GM12878 (cell line): ENCODE results near the gene TRDMT1. TPM values are rescaled to one million over a fixed set of nuclear protein-coding genes. Genes with fewer than 3 reads are reported as not detected.

ENCODE experiments used
- CHD1 ChIP-seq: IDR thresholded peaks from 2 replicates; pipeline ENCODE4 v1.6.1; 2012; ENCODE audit warnings: low read depth, low read length, improper control_type of control experiment
- EP300 ChIP-seq, 2 experiments: fragments of 150-350 bp in 1 of 2; IDR thresholded peaks; 2 replicates each; pipeline ENCODE4 v1.6.1; 2011 to 2012; ENCODE audit warnings: low read depth in 2 of 2, low read length in 2 of 2, borderline replicate concordance in 1 of 2, improper control_type of control experiment in 1 of 2, inconsistent platforms in 1 of 2; ENCODE audit not compliant: control insufficient read depth in 1 of 2
- FOXM1 ChIP-seq: IDR thresholded peaks from 2 replicates; pipeline ENCODE4 v1.6.1; 2012; ENCODE audit warnings: low read depth, mild to moderate bottlenecking, inconsistent platforms, low read length, moderate library complexity
- IKZF1 ChIP-seq: fragments of 450-650 bp; conservative IDR thresholded peaks from 2 replicates; pipeline ENCODE4 v1.6.1; 2017; ENCODE audit warnings: antibody characterized with exemption, mild to moderate bottlenecking
- POU2F2 ChIP-seq: IDR thresholded peaks from 3 replicates; pipeline ENCODE4 v1.6.1; 2011; ENCODE audit warnings: low read depth, mild to moderate bottlenecking, low read length, borderline replicate concordance
- RUNX3 ChIP-seq: IDR thresholded peaks from 2 replicates; pipeline ENCODE4 v1.6.1; 2012; ENCODE audit warnings: low read length, inconsistent platforms
- SRF ChIP-seq, 2 experiments: IDR thresholded peaks; 2 replicates each; pipeline ENCODE4 v1.6.1; 2011; ENCODE audit warnings: low read depth in 2 of 2, low read length in 2 of 2, mild to moderate bottlenecking in 1 of 2, moderate library complexity in 1 of 2
- ZNF217 ChIP-seq: fragments of 450-650 bp; IDR thresholded peaks from 2 replicates; pipeline ENCODE4 v1.6.1; 2017; ENCODE audit warnings: antibody characterized with exemption, mild to moderate bottlenecking
- ZNF24 ChIP-seq: fragments of 450-650 bp; IDR thresholded peaks from 2 replicates; pipeline ENCODE4 v1.6.1; 2017; ENCODE audit warnings: antibody characterized with exemption, mild to moderate bottlenecking
- ZSCAN29 ChIP-seq: fragments of 450-650 bp; IDR thresholded peaks from 2 replicates; pipeline ENCODE4 v1.6.1; 2017; ENCODE audit warnings: mild to moderate bottlenecking, moderate library complexity
- polyA plus RNA-seq, 11 experiments: library from polyadenylated mRNA; depleted of rRNA in 4 of 11; unstranded in 6 of 11; stranded (reverse) in 5 of 11; fragments of >200 nt; fragmentation: Nextera tagmentation in 4 of 11; fragmentation: Illumina TruSeq in 1 of 11; extraction: Ambion mirVana in 4 of 11; extraction: Trizol in 1 of 11; gene quantifications; 1 replicate in 1 of 11; 2 replicates in 10 of 11; pipeline versions ENCODE4 v1.2.1 to v1.2.3, GENCODE V29; 2011 to 2016; ENCODE audit warnings: inconsistent platforms in 2 of 11, missing spikeins in 2 of 11, low read depth in 1 of 11
- total RNA-seq, 4 experiments: library from RNA; depleted of rRNA in 3 of 4; stranded (reverse); fragments of >200 nt in 3 of 4; fragmentation: Illumina TruSeq in 1 of 4; extraction: Trizol in 1 of 4; gene quantifications; 2 replicates each; pipeline versions ENCODE4 v1.2.1 to v1.2.3, GENCODE V29; 2013 to 2021
- TF ChIP-seq, protein P1 (sequence below): fragments of 450-650 bp; IDR thresholded peaks from 2 replicates; pipeline ENCODE4 v1.6.1; 2018; ENCODE audit warnings: borderline replicate concordance, mild to moderate bottlenecking; ENCODE audit not compliant: partially characterized antibody
- TF ChIP-seq, protein P2 (sequence below): IDR thresholded peaks from 2 replicates; pipeline ENCODE4 v1.6.1; 2011; ENCODE audit warnings: low read depth, mild to moderate bottlenecking, low read length, moderate library complexity, borderline replicate concordance; ENCODE audit errors: extremely low read depth
- TF ChIP-seq, protein P3 (sequence below): IDR thresholded peaks from 2 replicates; pipeline ENCODE4 v1.6.1; 2011; ENCODE audit warnings: borderline replicate concordance, low read depth, mild to moderate bottlenecking, moderate library complexity, mixed read lengths, low read length; ENCODE audit not compliant: insufficient read depth; ENCODE audit errors: extremely low read length
- TF ChIP-seq, protein P4 (sequence below): fragments of 450-650 bp; formaldehyde crosslinking; IDR thresholded peaks from 2 replicates; pipeline ENCODE4 v1.5.0; 2022; ENCODE audit warnings: mild to moderate bottlenecking, missing genetic modification characterization
- TF ChIP-seq, protein P5 (sequence below): IDR thresholded peaks from 2 replicates; pipeline ENCODE4 v1.6.1; 2012; ENCODE audit warnings: improper control_type of control experiment, low read depth, low read length; ENCODE audit not compliant: insufficient replicate concordance

The TRDMT1 gene
- total and polyA plus RNA-seq, 10 of the 15 experiments (the other 5 are each of a cell fraction or from before 2014, with no cell fraction given) = 2.3 to 9.7 (median 4.6) TPM

DNA sequence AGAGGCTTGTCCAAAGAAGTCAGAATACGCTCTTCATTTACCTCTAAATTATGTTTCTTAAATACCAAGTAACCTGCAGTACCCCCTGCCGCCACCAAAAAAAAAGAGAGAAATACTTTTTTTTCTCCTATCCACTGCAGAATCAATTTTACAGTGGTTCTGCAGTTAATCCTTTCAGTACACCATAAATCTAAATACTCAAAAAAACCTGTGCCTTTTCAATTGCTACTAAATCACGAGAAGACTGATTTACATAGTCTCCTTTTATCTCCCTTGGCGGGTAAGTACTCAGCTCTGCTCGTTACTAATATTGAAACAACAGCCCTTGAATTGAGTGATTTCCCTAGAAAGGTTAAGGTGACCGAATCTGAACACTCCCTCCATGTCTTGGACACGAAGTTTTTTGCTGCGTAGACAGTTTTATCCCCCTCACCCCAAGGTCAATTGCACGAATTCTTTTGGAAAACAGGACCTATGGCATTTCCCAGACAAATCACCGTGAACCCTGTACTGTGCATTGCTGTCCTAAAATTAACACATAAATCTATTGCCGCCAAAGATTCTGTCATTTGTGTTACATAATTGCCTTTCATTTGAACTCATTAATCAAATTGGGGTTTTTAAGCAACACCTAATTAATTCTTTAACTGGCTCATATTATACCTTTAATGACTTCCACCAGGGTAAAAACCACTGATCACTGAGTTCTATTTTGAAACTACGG, 26.1 kb upstream of the TRDMT1 start (continued):
- TF ChIP-seq RUNX3 = no peak; the same call in 1 of the 2 replicates
- TF ChIP-seq, protein P1, sequence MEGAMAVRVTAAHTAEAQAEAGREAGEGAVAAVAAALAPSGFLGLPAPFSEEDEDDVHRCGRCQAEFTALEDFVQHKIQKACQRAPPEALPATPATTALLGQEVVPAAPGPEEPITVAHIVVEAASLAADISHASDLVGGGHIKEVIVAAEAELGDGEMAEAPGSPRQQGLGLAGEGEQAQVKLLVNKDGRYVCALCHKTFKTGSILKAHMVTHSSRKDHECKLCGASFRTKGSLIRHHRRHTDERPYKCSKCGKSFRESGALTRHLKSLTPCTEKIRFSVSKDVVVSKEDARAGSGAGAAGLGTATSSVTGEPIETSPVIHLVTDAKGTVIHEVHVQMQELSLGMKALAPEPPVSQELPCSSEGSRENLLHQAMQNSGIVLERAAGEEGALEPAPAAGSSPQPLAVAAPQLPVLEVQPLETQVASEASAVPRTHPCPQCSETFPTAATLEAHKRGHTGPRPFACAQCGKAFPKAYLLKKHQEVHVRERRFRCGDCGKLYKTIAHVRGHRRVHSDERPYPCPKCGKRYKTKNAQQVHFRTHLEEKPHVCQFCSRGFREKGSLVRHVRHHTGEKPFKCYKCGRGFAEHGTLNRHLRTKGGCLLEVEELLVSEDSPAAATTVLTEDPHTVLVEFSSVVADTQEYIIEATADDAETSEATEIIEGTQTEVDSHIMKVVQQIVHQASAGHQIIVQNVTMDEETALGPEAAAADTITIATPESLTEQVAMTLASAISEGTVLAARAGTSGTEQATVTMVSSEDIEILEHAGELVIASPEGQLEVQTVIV = no peak
- TF ChIP-seq ZSCAN29 = peak; percentile 99
- TF ChIP-seq FOXM1 = peak; percentile 32; the same call in 1 of the 2 replicates
- TF ChIP-seq, protein P2, sequence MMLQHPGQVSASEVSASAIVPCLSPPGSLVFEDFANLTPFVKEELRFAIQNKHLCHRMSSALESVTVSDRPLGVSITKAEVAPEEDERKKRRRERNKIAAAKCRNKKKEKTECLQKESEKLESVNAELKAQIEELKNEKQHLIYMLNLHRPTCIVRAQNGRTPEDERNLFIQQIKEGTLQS = no peak
- TF ChIP-seq, protein P3, sequence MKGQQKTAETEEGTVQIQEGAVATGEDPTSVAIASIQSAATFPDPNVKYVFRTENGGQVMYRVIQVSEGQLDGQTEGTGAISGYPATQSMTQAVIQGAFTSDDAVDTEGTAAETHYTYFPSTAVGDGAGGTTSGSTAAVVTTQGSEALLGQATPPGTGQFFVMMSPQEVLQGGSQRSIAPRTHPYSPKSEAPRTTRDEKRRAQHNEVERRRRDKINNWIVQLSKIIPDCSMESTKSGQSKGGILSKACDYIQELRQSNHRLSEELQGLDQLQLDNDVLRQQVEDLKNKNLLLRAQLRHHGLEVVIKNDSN = no peak
- TF ChIP-seq EP300 (IDR thresholded peaks at IDR 0.05; ENCODE audit: borderline replicate concordance in 1 of 2, control insufficient read depth in 1 of 2, low read depth in 2 of 2, low read length in 2 of 2) = peak in 1 of 2 experiments; percentile 10; a peak in 1 of 4 replicates
- no peak; the same call in 1 of the 2 replicates for TF ChIP-seq CHD1
- no peak for TF ChIP-seq SRF (IDR thresholded peaks at IDR 0.05; ENCODE audit: low read depth in 2 of 2, low read length in 2 of 2)
- no peak; the same call in none of the 2 replicates for TF ChIP-seq IKZF1
- TF ChIP-seq ZNF217 = peak; percentile 74
- TF ChIP-seq, protein P4, sequence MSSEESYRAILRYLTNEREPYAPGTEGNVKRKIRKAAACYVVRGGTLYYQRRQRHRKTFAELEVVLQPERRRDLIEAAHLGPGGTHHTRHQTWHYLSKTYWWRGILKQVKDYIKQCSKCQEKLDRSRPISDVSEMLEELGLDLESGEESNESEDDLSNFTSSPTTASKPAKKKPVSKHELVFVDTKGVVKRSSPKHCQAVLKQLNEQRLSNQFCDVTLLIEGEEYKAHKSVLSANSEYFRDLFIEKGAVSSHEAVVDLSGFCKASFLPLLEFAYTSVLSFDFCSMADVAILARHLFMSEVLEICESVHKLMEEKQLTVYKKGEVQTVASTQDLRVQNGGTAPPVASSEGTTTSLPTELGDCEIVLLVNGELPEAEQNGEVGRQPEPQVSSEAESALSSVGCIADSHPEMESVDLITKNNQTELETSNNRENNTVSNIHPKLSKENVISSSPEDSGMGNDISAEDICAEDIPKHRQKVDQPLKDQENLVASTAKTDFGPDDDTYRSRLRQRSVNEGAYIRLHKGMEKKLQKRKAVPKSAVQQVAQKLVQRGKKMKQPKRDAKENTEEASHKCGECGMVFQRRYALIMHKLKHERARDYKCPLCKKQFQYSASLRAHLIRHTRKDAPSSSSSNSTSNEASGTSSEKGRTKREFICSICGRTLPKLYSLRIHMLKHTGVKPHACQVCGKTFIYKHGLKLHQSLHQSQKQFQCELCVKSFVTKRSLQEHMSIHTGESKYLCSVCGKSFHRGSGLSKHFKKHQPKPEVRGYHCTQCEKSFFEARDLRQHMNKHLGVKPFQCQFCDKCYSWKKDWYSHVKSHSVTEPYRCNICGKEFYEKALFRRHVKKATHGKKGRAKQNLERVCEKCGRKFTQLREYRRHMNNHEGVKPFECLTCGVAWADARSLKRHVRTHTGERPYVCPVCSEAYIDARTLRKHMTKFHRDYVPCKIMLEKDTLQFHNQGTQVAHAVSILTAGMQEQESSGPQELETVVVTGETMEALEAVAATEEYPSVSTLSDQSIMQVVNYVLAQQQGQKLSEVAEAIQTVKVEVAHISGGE (CRISPR knock-in tag) = no peak
- TF ChIP-seq, protein P5, sequence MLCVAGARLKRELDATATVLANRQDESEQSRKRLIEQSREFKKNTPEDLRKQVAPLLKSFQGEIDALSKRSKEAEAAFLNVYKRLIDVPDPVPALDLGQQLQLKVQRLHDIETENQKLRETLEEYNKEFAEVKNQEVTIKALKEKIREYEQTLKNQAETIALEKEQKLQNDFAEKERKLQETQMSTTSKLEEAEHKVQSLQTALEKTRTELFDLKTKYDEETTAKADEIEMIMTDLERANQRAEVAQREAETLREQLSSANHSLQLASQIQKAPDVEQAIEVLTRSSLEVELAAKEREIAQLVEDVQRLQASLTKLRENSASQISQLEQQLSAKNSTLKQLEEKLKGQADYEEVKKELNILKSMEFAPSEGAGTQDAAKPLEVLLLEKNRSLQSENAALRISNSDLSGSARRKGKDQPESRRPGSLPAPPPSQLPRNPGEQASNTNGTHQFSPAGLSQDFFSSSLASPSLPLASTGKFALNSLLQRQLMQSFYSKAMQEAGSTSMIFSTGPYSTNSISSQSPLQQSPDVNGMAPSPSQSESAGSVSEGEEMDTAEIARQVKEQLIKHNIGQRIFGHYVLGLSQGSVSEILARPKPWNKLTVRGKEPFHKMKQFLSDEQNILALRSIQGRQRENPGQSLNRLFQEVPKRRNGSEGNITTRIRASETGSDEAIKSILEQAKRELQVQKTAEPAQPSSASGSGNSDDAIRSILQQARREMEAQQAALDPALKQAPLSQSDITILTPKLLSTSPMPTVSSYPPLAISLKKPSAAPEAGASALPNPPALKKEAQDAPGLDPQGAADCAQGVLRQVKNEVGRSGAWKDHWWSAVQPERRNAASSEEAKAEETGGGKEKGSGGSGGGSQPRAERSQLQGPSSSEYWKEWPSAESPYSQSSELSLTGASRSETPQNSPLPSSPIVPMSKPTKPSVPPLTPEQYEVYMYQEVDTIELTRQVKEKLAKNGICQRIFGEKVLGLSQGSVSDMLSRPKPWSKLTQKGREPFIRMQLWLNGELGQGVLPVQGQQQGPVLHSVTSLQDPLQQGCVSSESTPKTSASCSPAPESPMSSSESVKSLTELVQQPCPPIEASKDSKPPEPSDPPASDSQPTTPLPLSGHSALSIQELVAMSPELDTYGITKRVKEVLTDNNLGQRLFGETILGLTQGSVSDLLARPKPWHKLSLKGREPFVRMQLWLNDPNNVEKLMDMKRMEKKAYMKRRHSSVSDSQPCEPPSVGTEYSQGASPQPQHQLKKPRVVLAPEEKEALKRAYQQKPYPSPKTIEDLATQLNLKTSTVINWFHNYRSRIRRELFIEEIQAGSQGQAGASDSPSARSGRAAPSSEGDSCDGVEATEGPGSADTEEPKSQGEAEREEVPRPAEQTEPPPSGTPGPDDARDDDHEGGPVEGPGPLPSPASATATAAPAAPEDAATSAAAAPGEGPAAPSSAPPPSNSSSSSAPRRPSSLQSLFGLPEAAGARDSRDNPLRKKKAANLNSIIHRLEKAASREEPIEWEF = no peak
- no peak for TF ChIP-seq ZNF24
- TF ChIP-seq POU2F2 = no peak; the same call in 2 of the 3 replicates
